NCI-H146 treated with DMSO at 0.1 percent for 48 hours (cell line): ENCODE data around the gene PTGFRN.

Experiments used
- DNase-seq: peaks from one replicate; lab custom pipeline; 2025; ENCODE audit not compliant: unreplicated experiment; lab: John Stamatoyannopoulos, UW

The PTGFRN gene

DNA sequence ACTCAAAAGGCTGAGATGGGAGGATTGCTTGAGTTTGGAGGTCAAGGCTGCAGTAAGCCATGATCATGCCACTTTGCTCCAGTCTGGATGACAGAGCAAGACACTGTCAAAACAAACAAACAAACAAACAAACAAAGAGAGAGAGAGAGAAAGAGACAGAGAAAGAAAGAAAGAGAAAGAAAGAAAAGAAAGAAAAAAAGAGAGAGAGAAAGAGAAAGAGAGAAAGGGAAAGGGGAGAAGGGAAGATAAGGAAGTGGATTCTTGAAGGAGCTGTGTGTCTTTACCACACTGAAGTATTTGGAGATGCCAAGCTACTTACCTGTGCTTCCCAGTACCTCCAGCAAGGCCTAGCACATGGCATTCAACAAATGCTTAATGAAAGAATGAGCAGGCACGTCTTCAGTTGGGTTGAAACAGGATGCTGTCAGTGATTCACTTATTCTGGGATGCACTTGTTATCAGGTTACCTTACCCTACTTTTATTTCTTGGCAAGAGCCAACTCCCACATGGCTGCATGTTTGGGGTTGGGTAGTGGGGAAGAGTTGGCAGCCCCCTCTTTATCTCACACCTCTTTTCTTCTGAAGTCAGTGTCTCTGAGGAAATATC lies 120.7 kb downstream of the PTGFRN start:
- no peak for DNase-seq

DNA sequence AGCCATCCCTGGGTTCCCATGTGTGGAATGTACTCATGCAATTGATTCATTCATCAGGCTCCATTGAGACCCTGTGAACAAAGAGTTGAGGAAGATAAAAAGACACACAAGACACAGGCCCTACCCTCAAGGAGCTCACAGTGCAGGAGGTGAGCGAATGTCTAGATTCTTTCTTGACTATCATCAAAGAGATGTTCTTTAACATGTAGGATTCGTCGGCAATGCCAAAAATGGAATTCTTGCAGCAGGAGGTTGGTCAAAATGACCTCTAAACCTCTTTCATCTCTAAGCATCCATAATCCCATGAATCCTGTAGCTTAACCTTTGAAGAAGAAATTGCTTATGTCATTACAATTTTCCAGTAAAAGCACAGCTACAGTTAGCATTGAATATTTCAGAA lies 122.5 kb downstream of the PTGFRN start:
- DNase-seq = no peak

DNA sequence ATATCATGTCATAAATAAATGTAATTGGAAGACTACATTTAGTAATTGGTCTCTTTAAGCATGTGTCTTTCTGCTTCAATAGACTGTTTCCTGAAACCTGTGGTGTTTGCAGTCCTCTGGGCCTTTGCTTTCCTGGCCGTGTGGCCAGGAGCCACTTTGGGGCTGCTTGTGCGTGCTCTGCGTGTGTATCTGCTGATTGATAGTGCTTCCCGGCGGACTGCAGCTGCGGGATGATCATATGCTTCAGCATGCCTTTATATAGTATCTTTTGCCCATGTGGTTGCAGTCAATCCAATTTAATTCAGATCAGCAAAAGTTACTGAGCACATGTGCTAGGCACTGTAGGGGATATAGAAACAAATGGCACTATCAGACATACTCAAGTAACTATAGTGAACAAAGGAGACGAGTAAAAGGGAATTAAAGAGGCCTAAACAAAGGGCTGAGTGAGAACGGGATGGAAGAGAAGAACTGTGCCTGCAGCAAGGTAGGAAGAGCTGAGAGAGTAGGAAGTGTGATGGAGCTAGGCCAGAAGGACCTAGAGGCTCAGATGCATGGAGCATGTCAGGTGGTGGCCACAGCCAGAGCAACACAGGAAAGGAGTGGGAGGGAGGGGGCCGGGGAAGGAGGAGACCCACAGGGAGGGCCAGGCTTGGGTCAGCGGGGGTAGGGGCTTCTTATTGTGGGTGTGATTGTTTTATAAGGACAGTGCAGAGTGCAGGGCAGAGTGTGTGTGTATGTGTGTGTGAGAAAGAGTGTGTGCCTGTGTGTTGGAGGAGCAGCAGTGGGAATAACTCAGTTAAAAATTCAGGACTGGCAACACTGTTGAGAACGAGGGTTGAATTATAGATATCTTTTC lies 123.2 kb downstream of the PTGFRN start:
- DNase-seq = no peak

DNA sequence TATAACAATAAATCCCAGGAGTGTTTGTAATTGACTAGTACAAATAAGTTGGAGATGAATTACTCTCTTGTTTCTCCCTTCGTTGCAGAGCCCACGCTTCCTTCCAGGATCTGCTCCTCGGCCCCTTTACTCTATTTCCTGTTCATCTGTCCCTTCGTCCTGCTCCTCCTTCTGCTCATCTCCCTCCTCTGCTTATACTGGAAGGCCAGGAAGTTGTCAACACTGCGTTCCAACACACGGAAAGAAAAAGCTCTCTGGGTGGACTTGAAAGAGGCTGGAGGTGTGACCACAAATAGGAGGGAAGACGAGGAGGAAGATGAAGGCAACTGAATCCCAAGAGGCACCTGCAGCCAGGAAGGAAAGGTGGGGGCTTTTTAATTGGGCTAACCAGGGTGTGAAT lies 124.1 kb downstream of the PTGFRN start:
- no peak for DNase-seq

DNA sequence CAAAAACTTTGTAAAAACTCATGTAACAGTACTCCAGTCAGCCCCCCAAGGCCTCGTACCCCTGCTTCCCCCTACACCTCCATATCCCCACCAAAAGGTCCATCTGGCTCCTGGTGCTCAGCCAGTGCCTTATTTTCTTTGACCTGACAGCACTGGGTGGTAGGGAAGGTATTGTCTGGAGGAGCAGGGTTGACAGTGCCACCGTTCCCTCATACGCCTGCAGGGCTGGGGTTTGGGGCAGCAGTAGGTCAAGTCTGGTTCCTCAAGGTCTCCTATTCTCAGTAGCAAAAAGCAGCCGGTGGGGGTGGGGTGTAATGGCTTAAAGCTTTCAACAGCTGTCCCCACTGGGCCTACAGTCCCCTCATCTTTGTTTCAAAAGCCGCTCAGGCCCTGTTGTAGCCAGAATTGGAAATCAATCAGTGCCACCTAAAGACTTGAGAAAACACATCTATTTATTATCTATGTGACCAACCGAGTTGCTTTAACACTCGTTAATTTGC lies 125.1 kb downstream of the PTGFRN start:
- DNase-seq = no peak

DNA sequence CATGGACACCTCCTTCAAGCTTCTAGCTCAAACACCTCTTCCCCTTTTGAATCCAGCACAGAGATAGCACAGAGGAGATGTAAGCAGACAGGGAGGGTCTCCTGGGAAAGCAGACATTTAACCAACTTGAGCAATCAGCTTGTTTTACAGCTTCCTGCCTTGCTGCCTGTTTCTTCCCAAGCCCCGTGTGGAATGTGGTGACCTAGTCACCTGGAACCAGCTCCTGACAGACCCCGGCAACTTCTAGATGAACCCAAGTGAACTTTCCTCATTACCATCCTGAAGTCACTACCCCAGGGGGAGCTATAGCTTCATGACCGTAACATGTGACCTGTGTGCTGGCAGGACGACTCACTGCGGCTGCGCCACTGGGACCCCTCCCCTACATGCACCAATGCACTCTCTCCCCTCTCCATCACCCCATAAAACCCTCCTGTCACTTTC lies 126.3 kb downstream of the PTGFRN start:
- DNase-seq = no peak

DNA sequence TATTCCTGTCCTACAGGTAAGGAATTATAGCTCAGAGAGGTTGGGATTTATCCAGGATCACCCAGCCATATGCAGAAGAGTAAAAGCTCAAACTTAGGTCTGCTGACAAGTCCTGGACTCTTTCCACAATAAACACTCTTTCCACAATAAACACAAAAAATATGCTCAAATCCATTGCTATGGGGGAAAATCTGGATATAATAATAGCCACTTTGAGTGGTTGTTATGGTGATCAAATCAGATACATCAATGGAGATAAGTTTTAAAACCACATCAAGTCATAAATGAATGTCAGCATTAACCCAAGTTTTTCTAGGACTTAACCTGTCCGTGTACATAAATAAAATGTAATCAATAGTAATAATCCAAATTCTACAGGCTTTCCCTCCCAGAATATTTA lies 128.1 kb downstream of the PTGFRN start:
- DNase-seq = no peak

DNA sequence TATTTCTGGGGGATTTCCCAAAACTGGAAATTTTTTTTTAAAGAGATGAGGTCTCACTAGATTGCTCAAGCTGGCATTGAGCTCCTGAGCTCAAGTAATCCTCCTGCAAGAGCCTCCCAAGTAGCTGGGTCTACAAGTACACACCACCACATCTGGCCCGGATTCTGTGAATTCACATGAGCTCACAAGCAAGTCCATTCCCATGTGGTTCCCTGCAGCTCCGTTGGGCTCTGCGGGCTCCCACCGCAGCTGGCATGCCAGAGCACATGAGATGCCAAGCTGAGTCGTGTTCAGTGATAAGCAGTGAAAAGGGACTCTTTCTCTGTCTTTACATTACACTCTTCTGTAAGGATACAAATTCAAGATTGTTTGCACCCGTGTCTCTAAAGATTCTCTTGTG lies 128.5 kb downstream of the PTGFRN start:
- no peak for DNase-seq
